NK-92 treated with Interleukin-12 subunit alpha and Interleukin-12 subunit beta, amount 100 ng/mL, for 24 hours (cell line): Measurements from ENCODE around the gene OR2J2.
"Not testable (repeated sequence)": the region's sequence is repeated elsewhere in the genome, so short reads cannot be mapped to it uniquely, and the experiment has no call there.

Experiments used
- DNase-seq: peaks from one replicate; lab custom pipeline; 2025; lab: John Stamatoyannopoulos, UW

The OR2J2 gene

DNA sequence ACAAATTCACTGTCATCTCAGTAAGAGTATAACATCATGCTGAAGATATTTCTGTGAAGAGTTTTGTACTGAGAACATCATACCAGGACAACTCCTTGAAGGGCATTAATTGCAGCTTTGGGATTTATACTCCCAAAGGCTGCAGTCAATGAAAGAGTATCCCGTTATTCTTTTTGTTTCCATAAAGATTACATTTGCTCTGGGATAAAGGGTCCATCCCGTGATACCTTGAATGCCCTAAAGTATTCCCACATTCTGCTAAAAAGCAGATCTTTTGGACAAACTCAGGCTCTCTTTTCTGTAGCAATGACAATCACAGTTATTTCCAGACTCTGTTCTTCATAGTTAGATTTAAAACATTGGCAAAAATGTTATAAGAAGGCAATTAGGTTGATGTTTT is at the start of gene OR2J2:
Gene OR2J2 (plus strand): TSS at position 301 of the 400 bp plus-strand sequence. CDS start 2,729 bp downstream, outside the sequence.
- not testable (repeated sequence) for DNase-seq

DNA sequence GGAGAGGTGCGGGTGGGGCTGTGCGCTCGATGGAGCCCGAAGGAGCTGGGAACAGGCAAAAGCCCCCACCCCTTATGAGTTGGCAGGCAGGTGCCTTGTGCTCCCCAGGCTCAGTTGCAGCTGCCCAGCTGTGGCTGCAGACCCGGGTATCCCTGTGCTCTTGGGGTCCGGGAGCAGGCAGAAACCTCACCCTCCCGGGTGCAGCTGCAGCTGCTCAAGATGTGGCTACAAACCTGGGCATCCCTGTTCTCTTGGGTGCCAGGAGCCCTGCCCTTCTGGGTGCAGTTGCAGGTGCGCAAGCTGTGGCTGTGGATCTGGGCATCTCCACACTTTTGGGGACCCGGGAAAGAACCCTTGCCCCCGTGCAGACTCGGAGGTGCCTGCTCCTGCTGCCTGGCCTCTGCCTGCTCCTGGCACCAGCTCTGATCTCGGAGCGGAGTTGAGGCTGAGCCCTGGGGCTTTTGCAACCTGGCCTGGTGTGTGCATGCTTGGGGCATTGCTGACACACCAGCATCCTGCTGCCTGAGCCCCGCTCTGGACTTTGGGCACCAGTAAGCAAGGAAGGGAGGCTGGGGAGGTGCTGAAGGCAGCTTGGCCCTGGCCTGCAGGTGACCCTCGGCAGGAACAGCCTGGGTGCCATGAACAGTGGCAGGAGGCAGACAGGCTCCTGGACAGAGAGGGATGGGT is 41.2 kb upstream of the OR2J2 start:
- DNase-seq: no peak

DNA sequence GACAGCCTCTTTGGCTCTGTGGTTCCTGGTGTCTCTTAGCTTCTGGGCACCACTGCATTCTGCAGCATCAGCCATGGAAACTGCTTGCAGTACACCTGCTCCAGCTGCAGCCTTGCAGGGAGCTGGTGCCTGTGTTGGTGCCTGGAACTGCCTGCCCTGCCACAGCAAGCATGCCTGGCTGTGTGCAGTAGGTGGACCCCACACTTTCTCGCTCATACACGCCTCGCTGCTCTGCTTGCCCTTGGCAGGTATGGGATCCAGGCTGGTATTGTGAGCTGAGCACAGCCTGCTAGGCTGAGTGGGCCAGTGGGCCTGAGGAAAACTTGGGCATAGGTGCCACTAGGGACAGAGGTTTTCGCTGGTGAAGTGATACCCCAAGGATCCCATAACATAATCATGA is 40.1 kb upstream of the OR2J2 start:
- DNase-seq: no peak

DNA sequence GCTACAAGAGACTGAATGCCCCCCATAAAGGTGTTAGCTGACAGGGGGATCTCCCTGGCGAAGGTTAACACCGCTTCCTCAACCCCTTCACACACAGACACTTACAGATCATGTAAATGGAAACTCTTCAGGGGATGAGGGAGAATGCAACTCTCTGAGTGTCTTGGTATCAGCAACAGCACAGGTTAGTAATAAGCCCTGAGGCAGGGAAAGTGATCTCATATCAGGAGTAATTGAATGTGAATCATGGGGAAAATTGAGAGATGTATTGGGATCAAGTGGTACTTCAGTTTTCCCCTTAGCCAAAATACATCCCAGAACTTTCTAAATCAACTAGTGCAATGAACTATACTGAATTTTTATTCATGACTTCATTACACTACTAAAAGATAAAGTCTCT is 39.0 kb upstream of the OR2J2 start:
- no peak for DNase-seq

DNA sequence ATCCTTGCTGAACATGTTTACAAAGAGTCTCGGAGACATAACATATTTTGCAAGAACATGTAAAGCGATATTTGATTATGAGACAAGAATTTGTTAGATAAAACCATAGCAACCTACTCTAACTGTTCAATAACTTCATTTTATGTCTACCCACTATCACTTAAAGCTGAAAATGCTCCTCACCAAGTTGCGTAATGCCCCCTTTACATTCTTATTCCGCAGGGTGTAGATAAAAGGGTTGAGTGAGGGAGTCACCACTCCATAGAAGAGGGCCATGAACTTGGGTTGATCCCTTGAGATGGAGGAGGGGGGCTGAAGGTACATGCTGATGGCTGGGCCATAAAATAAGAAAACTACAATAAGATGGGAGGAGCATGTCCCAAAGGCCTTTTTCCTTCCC is 33.0 kb upstream of the OR2J2 start:
- no peak for DNase-seq

DNA sequence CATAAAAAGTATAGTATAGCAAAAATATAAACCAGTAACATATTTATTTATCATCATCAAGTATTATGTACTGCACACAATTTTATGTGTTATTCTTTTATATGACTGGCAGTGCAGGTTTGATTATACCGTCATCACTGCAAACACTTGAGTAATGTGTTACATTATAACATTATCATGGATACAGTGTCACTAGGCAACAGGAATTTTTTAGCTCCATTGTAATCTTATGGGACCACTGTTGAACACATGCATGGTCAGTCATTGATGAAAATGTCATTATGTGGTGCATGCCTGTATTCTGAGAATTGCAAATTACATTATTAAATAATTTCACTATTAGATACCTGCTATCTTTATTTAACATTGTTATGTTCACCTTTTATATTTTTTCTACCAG is 29.1 kb upstream of the OR2J2 start:
- no peak for DNase-seq

DNA sequence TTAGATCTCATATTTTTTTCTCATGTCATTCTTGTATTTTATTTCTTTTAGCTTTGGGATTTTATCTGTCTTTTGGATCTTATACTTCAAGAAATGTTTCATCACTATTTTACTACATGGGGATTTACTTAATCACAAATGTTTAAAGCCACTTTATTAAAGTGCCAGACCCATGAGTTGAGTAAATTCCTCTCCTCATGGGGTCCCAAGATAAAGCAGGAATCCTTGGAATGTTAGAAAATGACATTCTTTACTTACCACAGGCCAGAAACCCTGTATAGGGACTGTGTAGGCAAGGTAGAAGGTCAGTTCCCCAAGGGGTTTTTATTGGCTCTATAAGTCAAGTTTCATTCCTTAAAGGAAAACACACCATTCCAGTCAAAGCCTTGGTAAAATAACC is 28.4 kb upstream of the OR2J2 start:
- no peak for DNase-seq

DNA sequence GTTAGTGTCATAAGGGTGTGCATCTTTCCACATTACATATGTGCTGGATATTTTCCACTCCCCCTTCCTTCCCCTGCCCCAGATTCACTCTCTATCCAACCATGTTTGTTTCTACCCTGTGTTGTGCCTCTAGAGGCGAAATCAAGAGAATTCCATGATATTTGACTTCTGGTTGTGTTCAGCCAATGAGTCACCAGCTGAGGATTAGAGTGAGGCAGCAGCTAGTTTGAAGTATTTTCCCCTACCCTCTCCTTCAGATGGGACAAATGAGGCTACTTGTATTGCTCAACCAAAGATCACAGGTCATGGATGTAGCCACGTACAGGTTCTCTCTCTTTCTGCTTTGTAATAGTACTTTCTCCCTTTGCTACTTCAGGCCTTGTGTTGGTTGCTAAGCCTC is 24.5 kb upstream of the OR2J2 start:
- DNase-seq: no peak

DNA sequence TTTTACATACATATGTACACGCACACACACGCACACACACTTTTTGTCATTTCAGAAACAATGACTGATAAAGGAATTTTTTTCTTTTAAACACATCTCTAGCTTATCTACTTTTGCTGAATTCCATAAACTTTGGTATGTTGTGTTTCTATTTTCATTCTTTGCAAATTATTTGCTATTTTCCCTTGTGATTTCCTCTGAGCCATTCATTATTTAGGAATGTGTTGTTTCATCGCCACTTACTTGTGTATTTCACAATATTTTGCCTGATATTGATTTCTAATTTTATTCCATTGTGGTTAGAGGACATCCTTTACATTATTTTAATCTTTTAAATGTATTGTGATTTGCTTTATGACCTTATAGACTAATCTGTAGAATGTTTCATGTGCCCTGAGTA is 23.6 kb upstream of the OR2J2 start:
- no peak for DNase-seq

DNA sequence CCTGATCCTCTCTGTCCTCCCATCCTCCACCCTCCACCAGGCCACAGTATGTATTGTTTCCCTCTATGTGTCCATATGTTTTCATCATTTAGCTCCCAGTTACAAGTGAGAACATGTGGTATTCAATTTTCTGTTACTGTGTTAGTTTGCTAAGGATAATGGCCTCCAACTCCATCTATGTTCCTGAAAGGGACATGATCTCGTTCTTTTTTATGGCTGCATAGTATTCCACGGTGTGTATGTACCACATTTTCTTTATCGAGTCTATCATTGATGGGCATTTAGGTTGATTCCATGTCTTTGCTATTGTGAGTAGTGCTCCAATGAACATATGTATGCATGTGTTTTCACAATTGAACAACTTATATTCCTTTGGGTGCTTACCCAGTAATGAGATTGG is 21.3 kb upstream of the OR2J2 start:
- not testable (repeated sequence) for DNase-seq

DNA sequence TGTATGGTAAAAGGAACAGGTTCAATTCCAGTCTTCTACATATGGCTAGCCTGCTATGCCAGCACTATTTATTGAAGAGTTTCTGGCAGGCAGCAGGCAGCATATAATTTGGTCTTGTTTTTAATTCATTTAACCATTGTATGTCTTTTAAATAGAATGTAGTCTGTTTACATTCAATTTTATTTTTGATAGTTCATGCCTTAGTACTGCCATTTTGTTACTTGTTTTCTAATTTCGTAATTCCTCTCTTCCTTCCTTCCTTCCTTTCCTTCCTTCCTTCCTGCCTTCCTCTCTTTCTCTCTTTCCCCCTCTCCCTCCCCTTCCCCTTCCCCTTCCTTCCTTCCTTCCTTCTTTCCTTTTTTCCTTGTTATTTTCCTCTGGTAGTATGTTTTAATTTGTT is 17.6 kb upstream of the OR2J2 start:
- DNase-seq: no peak

DNA sequence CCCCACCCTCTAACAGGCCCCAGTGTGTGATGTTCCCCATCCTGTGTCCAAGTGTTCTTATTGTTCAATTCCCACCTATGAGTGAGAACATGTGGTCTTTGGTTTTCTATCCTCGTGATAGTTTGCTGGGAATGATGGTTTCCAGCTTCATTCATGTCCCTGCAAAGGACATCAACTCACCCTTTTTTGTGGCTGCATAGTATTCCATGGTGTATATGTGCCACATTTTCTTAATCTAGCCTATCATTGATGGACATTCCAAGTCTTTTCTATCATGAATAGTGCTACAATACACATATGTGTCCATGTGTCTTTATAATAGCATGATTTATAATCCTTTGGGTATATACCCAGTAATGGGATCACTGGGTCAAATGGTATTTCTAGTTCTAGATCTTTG is 15.5 kb upstream of the OR2J2 start:
- DNase-seq: not testable (repeated sequence)

DNA sequence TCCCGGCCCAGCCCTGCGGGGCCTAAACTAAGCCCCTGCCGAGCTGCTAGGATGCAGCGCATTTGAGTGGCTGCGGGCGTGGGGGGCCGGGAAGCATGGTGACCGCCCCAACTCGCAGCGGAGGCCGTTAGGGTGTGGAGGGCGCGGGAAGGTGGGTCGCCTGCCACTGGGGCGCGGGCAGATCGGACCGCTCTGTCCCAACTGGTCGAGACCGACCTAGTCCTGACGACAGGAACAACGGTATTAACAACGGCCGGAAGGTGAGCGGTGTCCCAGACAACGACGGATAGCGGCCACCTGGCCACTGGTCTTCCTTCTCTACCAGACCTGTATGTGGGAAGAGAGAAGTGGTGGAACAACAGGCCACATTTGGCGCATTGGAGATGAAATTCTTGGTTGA is 10.8 kb upstream of the OR2J2 start:
- DNase-seq: not testable (repeated sequence)

DNA sequence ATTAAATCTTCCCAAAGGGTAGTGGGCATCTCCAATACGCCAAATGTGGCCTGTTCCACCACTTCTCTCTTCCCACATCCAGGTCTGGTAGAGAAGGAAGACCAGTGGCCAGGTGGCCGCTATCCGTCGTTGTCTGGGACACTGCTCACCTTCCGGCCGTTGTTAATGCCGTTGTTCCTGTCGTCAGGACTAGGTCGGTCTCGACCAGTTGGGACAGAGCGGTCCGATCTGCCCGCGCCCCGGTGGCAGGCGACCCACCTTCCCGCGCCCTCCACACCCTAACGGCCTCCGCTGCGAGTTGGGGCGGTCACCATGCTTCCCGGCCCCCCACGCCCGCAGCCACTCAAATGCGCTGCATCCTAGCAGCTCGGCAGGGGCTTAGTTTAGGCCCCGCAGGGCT is 5.1 kb upstream of the OR2J2 start:
- DNase-seq: not testable (repeated sequence)

DNA sequence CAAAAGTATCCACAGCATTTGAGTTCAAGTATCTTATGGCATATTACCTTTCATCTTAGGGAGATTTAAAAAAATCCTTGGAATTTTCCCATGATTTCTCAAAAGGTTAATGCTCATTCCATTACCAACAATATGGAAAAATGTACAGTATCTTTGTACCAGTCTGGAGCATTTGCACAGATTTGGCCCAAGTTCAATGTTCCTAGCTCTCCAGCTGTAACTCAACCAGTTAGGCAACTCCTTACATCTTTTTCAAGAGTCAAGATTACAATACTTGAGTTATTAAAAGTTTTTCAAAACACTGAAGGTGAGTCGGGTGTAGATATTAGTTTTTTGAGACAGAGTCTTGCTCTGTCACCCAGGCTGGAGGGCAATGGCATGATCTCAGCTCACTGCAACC is 1.0 kb downstream of the OR2J2 start:
- DNase-seq: no peak

DNA sequence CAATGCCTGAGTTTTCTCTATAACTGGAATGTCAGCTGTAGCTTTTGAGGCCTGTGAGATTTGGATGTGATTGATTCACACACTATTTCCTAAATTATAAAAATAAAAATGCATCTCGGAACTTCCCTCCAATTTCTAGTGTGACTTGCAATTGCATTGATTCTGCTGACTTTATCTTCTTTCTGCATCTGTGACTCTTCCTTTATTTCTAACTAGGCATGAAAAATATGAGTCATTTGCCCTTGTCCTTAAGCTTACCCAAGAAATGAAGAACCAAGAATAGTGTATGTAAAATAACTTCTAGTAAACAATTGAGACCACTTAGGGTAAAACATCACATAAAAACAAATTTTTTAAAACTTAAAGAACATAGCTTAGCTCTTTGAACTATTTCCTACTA is 12.9 kb downstream of the OR2J2 start:
- DNase-seq: no peak

DNA sequence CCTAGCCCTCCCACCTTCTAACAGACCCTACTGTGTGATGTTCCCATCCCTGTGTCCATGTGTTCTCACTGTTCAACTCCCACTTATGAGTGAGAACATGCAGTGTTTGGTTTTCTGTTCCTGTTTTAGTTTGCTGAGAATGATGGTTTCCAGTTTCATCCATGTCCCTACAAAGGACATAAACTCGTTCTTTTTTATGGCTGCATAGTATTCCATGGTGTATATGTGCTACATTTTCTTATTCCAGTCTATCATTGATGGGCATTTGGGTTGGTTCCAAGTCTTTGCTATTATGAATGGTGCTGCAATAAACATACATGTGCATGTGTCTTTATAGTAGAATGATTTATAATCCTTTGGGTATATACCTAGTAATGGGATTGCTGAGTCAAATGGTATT is 18.0 kb downstream of the OR2J2 start:
- DNase-seq: not testable (repeated sequence)

DNA sequence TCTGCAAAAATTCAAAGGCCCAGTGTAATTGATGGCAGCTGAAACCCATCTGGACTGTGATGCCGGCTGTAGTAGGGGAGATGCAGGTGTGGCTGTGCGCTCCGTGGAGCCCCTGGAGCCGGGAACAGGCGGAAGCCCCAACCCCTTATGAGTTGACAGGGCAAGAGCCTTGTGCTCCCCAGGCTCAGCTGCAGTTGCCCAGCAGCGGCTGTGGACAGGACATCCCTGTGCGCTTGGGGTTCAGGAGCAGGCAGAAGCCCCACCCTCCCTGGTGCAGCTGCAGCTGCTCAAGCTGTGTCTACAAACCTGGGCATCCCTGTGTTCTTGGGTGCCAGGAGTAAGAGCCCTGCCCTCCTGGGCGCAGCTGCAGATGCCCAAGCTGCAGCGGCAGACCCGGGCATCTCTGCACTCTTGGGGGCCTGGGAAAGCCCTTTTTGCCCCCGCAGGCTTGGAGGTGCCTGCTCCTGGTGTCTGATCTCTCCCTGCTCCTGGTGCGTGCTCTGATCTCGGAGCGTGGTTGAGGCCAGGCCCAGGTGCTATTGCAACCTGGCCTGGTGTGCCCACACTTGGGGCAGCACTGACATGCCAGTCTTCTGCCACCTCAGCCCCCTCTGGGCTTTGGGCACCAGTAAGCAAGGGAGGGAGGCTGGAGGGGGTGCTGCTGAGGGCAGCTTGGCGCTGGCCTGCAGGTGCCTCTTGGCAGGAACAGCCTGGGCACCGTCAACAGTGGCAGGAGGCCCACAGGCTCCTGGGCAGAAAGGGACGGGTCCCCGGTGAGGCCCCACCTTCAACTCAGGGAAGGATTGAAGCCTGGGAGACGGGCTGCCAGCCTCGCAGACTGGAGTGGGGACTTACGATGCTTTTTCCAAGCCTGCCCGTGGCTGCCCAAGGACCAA is 30.3 kb downstream of the OR2J2 start:
- DNase-seq: no peak

DNA sequence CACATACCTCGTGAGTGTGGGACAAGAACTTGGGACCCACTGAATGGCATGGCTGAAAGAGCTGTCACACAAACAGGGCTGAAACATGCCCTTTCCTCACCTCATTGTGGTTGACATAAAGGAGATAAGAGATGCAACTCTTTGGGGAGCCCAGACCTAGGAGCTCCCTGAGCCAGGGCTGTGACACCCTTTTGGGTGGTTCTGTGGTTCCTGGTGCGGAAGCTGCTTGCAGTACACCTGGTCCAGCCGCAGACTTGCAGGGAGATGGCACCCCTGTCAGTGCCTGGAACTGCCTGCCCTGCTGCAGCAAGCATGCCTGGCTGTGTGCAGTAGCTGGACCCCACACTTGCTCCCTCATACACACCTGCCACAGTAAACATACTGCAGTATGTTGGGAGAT is 31.3 kb downstream of the OR2J2 start:
- no peak for DNase-seq

DNA sequence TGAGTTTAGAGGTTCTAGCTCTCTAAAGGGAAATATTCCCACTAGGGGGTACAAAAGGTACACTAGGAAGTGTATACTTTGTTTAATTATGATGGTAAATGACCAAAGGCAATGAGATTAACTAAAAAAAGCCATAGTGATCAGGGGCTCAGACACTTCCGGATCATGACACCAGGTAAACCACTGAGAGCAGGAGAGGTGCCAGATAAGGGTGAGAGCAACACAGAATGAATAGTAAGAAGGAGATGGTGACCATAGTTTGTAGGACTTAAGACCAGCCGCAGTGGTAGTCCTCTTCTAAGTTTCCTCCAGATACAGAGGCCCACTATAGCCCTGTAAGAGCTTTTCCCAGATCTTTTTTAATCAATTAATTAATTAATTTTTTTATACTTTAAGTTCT is 40.8 kb downstream of the OR2J2 start:
- DNase-seq: no peak

DNA sequence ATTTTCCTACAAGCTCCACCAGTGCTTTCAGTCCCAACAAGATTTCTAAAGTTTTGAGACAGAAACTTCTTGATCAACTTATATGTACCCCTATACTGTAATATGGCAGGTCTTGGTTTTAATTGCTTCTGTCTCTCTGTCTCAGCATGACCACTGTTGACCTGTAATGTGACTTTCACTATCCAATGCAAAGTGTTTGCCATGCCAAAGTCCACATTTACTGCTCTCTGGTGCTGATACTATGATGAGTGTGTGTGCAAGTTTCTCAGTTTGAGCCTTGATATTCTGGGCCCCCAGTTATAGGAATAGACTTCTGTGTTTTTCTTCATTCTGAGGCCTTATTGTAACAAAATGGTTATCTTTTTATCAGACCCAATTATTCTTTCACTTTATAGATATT is 45.8 kb downstream of the OR2J2 start:
- DNase-seq: no peak

DNA sequence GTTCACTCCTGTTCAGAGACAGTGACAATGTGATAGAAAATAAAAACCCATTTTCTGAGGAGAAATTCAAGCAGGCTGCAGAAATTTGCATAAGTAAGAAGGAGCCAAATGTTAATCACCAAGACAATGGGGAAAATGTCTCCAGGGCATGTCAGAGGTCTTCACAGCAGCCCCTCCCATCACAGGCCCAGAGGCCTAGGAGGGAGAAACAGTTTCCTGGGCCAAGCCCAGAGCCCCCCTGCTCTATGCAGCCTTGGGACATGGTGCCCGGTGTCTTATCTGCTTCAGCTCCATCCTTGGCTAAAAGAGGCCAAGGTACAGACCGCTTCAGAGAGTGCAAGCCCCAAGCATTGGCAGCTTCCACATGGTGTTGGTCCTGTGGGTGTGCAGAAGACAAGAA is 46.5 kb downstream of the OR2J2 start:
- not testable (repeated sequence) for DNase-seq

DNA sequence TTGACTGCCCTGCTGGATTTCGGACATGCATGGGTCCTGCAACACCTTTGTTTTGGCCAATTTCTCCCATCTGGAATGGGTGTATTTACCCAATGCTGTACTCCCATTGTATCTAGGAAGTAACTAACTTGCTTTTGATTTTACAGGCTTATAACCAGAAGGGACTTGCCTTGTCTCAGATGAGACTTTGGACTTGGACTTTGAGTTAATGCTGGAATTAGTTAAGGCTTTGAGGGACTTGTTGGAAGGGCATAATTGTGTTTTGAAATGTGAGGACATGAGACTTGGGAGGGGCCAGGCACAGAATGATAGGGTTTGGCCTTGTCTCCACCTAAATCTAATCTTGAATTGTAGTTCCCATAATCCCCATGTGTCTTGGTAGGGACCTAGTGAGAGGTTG is 47.3 kb downstream of the OR2J2 start:
- not testable (repeated sequence) for DNase-seq
